GM12878 (cell line): ENCODE data around the gene ASTN1. TPM values are rescaled to one million over a fixed set of nuclear protein-coding genes. Genes with fewer than 3 reads are reported as not detected.

Experiments used
- ATAC-seq: fragments of 200-7000 bp; cut with Tn5 transposase; 3 replicates; pipeline ENCODE4 v1.9.1; 2020; ENCODE audit warnings: mild to moderate bottlenecking, moderate library complexity
- BruUV-seq: library from RNA; stranded (reverse); fragments of 400-500 nt; replicated peaks from 2 replicates; lab custom pipeline; 2021; lab: Mats Ljungman, UMichigan
- CTCF ChIA-PET: fragments of 300-600 bp; sonication (Branson Sonifier 250); formaldehyde crosslinking; extraction: SDS; loops from one replicate; lab custom pipeline; 2021; ENCODE audit warnings: inconsistent platforms; lab: Yijun Ruan, JAX
- POLR2A ChIA-PET: fragments of 350-600 bp; formaldehyde crosslinking; extraction: SDS; loops from one replicate; lab custom pipeline; 2021; ENCODE audit warnings: inconsistent platforms; lab: Charles Lee
- RAD21 ChIA-PET: fragments of 300-600 bp; sonication (Branson Sonifier 250); formaldehyde crosslinking; loops from one replicate; lab custom pipeline; 2023; ENCODE audit warnings: antibody characterized with exemption; ENCODE audit not compliant: unreplicated experiment; lab: Charles Lee
- SMC1A ChIA-PET: fragments of 300-600 bp; sonication (Branson Sonifier 250); formaldehyde crosslinking; loops from one replicate; lab custom pipeline; 2023; ENCODE audit not compliant: unreplicated experiment, uncharacterized antibody; lab: Charles Lee
- DNase-seq: peaks from one replicate; pipeline ENCODE4 v3.0.0-alpha.2; 2011; ENCODE audit warnings: low read depth, low spot score
- FAIRE-seq: peaks from 3 replicates; lab custom pipeline; 2011; peaks lifted over from hg19 to GRCh38; lab: Jason Lieb, UNC
- H2AFZ ChIP-seq: 2 replicates; pipeline ENCODE4 v1.6.0; 2011; ENCODE audit warnings: low read depth, low read length, control low read depth; ENCODE audit not compliant: control insufficient read depth
- H3K27ac ChIP-seq: 2 replicates; pipeline ENCODE4 v1.5.1; 2011; ENCODE audit warnings: control low read depth; ENCODE audit not compliant: control insufficient read depth, insufficient read depth
- H3K27me3 ChIP-seq, 2 experiments: replicated peaks in 1 of 2; 2 replicates each; pipeline versions ENCODE4 v1.6.0 to v1.6.1; 2011; ENCODE audit warnings: low read length in 1 of 2; ENCODE audit not compliant: control insufficient read depth in 2 of 2, insufficient read depth in 2 of 2
- H3K36me3 ChIP-seq, 2 experiments: 2 replicates each; pipeline ENCODE4 v1.5.1; 2011; ENCODE audit warnings: low read length in 1 of 2; ENCODE audit not compliant: control insufficient read depth in 2 of 2, insufficient read depth in 2 of 2
- H3K4me1 ChIP-seq: 2 replicates; pipeline ENCODE4 v1.6.1; 2011; ENCODE audit warnings: mild to moderate bottlenecking, low read length, moderate library complexity, mixed read lengths; ENCODE audit not compliant: control insufficient read depth, insufficient read depth
- H3K4me2 ChIP-seq: 2 replicates; pipeline ENCODE4 v1.6.0; 2011; ENCODE audit warnings: control low read depth; ENCODE audit not compliant: control insufficient read depth, insufficient read depth
- H3K4me3 ChIP-seq: fragments of 200-600 bp; sonication (generic); 2 replicates; pipeline ENCODE4 v1.5.1; 2016
- H3K79me2 ChIP-seq: 2 replicates; pipeline ENCODE4 v1.6.0; 2011; ENCODE audit warnings: low read length; ENCODE audit not compliant: control insufficient read depth, insufficient read depth
- H3K9ac ChIP-seq: 2 replicates; pipeline ENCODE4 v1.8.0; 2011; ENCODE audit warnings: low read length, control low read depth, mixed read lengths; ENCODE audit not compliant: control insufficient read depth, insufficient read depth
- H3K9me3 ChIP-seq: replicated peaks from 3 replicates; pipeline ENCODE4 v1.5.1; 2011; ENCODE audit warnings: mild to moderate bottlenecking, low read length; ENCODE audit not compliant: control insufficient read depth, insufficient read depth
- H4K20me1 ChIP-seq: 2 replicates; pipeline ENCODE4 v1.6.0; 2011; ENCODE audit not compliant: control insufficient read depth, insufficient read depth
- ATF7 ChIP-seq: fragments of 450-650 bp; IDR thresholded peaks from 2 replicates; pipeline ENCODE4 v1.6.1; 2016; ENCODE audit warnings: low read depth, mild to moderate bottlenecking
- BACH1 ChIP-seq: fragments of 450-650 bp; IDR thresholded peaks from 2 replicates; pipeline ENCODE4 v1.6.1; 2017; ENCODE audit warnings: mild to moderate bottlenecking, borderline replicate concordance
- CBX5 ChIP-seq: sonication (generic); IDR thresholded peaks from 2 replicates; pipeline ENCODE4 v1.6.1; 2016; ENCODE audit warnings: low read depth, moderate library complexity, mild to moderate bottlenecking, inconsistent platforms
- CEBPB ChIP-seq, 2 experiments: fragments of 150-350 bp in 1 of 2; IDR thresholded peaks; 2 replicates each; pipeline ENCODE4 v1.6.1; 2012 to 2014; ENCODE audit warnings: low read depth in 2 of 2, low read length in 2 of 2, borderline replicate concordance in 1 of 2, inconsistent platforms in 1 of 2
- CHD2 ChIP-seq: IDR thresholded peaks from 2 replicates; pipeline ENCODE4 v1.6.1; 2011; ENCODE audit warnings: low read depth, low read length, improper control_type of control experiment, borderline replicate concordance
- CREM ChIP-seq: IDR thresholded peaks from 2 replicates; pipeline ENCODE4 v1.6.1; 2014; ENCODE audit warnings: antibody characterized with exemption, low read depth
- MTA2 ChIP-seq: fragments of 450-650 bp; IDR thresholded peaks from 2 replicates; pipeline ENCODE4 v1.6.1; 2016; ENCODE audit warnings: low read depth, mild to moderate bottlenecking, moderate library complexity
- NR2F1 ChIP-seq: fragments of 450-650 bp; conservative IDR thresholded peaks from 2 replicates; pipeline ENCODE4 v1.6.1; 2017; ENCODE audit warnings: mild to moderate bottlenecking
- ZNF622 ChIP-seq: fragments of 450-650 bp; IDR thresholded peaks from 2 replicates; pipeline ENCODE4 v1.6.1; 2017; ENCODE audit warnings: mild to moderate bottlenecking, inconsistent platforms
- WGBS: methylation state at CpG from one replicate; pipeline ENCODE4 v1.1.6; 2016; ENCODE audit warnings: low lambda C conversion rate; ENCODE audit not compliant: insufficient replicate concordance, insufficient coverage; ENCODE audit errors: missing lambda C conversion rate; 5-methylcytosine and 5-hydroxymethylcytosine counted together
- in situ Hi-C: fragments of 300-500 bp; cut with MboI; formaldehyde crosslinking; loops from 9 replicates; pipeline ENCODE4 v1.14.3; 2018; ENCODE audit warnings: mixed read lengths
- intact Hi-C: fragments of 100-400 bp; cut with micrococcal nuclease; formaldehyde crosslinking; loops from one replicate; pipeline ENCODE4 v1.14.2; 2022; ENCODE audit not compliant: unreplicated experiment
- polyA plus RNA-seq, 11 experiments: library from polyadenylated mRNA; depleted of rRNA in 4 of 11; unstranded in 6 of 11; stranded (reverse) in 5 of 11; fragments of >200 nt; fragmentation: Nextera tagmentation in 4 of 11; fragmentation: Illumina TruSeq in 1 of 11; extraction: Ambion mirVana in 4 of 11; extraction: Trizol in 1 of 11; gene quantifications; 1 replicate in 1 of 11; 2 replicates in 10 of 11; pipeline versions ENCODE4 v1.2.1 to v1.2.3, GENCODE V29; 2011 to 2016; ENCODE audit warnings: inconsistent platforms in 2 of 11, missing spikeins in 2 of 11, low read depth in 1 of 11
- total RNA-seq, 4 experiments: library from RNA; depleted of rRNA in 3 of 4; stranded (reverse); fragments of >200 nt in 3 of 4; fragmentation: Illumina TruSeq in 1 of 4; extraction: Trizol in 1 of 4; gene quantifications; 2 replicates each; pipeline versions ENCODE4 v1.2.1 to v1.2.3, GENCODE V29; 2013 to 2021
- TF ChIP-seq, protein P1 (sequence below): fragments of 450-650 bp; IDR thresholded peaks from 2 replicates; pipeline ENCODE4 v1.6.1; 2017; ENCODE audit warnings: mild to moderate bottlenecking, moderate library complexity
- TF ChIP-seq, protein P2 (sequence below): fragments of 450-650 bp; IDR thresholded peaks from 2 replicates; pipeline ENCODE4 v1.6.1; 2016; ENCODE audit warnings: mild to moderate bottlenecking

ASTN1 gene
- total and polyA plus RNA-seq, 10 of the 15 experiments (the other 5 are each of a cell fraction or from before 2014, with no cell fraction given), result 0.04 TPM; not detected in 9

DNA sequence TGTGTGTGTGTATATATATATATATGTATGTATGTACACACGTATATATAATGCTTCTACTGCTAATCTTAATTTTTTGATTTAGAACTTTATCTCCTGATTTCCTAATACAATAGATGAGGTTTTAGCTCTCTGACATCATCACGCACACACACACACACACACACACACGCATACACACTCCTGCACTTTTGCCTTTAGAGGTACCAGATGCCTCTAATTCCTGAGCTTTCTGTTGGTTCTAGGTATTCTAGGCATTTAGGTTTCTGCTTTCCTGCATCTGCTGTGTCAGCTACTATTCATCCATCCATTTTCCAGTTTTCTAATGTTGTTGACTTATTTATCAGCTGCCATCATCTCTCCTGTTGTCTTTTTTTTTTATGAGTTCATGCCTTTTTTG lies 348.3 kb downstream of the ASTN1 start:
- CTCF ChIA-PET, result no interaction called here
- DNase-seq, result no peak
- RAD21 ChIA-PET, result no interaction called here
- H3K4me1 ChIP-seq, result no peaks in the 10 kb centered on the region
- H3K4me3 ChIP-seq, result no peak overlapping the region
- H3K27ac ChIP-seq, result no peak overlapping the region
- H4K20me1 ChIP-seq, result no peaks in the 10 kb centered on the region
- H3K27me3 ChIP-seq, result no peaks in the 10 kb centered on the region
- no peaks in the 10 kb centered on the region for H3K9me3 ChIP-seq
- 39% methylated on average over 3 of the region's 3 CpGs for WGBS
- in situ Hi-C loops, result no loop called here
- no peak for TF ChIP-seq NR2F1
- no peaks in the 10 kb centered on the region for H3K36me3 ChIP-seq
- FAIRE-seq, result no peak
- SMC1A ChIA-PET, result no interaction called here
- no peak overlapping the region for H2AFZ ChIP-seq
- POLR2A ChIA-PET, result no interaction called here
- intact Hi-C loops, result no loop called here
- no peak overlapping the region for H3K4me2 ChIP-seq
- BruUV-seq, result no TSS peak
- no peaks in the 10 kb centered on the region for H3K79me2 ChIP-seq
- H3K9ac ChIP-seq, result no peak overlapping the region
- ATAC-seq, result no peak

GRCh38 chr1:176815621-176816020 lies 348.9 kb downstream of the ASTN1 start:
- no TSS peak for BruUV-seq
- no peak overlapping the region for H3K27ac ChIP-seq
- no peaks in the 10 kb centered on the region for H3K79me2 ChIP-seq
- no peak overlapping the region for H3K9ac ChIP-seq
- FAIRE-seq (no peak), DNase-seq (no peak), ATAC-seq (no peak)
- CTCF ChIA-PET, result no interaction called here
- no peaks in the 10 kb centered on the region for H3K36me3 ChIP-seq
- H3K4me2 ChIP-seq, result no peak overlapping the region
- POLR2A ChIA-PET, result no interaction called here
- in situ Hi-C loops (no loop called here), intact Hi-C loops (no loop called here)
- RAD21 ChIA-PET, result no interaction called here
- no peak overlapping the region for H3K4me3 ChIP-seq
- no peaks in the 10 kb centered on the region for H3K27me3 ChIP-seq
- H3K4me1 ChIP-seq, result no peaks in the 10 kb centered on the region
- no peaks in the 10 kb centered on the region for H3K9me3 ChIP-seq
- H4K20me1 ChIP-seq, result no peaks in the 10 kb centered on the region
- WGBS, result 0% methylated on average over 6 of the region's 6 CpGs
- SMC1A ChIA-PET, result no interaction called here
- no peak overlapping the region for H2AFZ ChIP-seq
- TF ChIP-seq CBX5 (no peak), CREM (no peak), ZNF622 (no peak), CHD2 (no peak), BACH1 (no peak), MTA2 (no peak), ATF7 (no peak), CEBPB (IDR thresholded peaks at IDR 0.05; ENCODE audit: borderline replicate concordance in 1 of 2, low read depth in 2 of 2, low read length in 2 of 2) (no peak)
- TF ChIP-seq, protein P1, sequence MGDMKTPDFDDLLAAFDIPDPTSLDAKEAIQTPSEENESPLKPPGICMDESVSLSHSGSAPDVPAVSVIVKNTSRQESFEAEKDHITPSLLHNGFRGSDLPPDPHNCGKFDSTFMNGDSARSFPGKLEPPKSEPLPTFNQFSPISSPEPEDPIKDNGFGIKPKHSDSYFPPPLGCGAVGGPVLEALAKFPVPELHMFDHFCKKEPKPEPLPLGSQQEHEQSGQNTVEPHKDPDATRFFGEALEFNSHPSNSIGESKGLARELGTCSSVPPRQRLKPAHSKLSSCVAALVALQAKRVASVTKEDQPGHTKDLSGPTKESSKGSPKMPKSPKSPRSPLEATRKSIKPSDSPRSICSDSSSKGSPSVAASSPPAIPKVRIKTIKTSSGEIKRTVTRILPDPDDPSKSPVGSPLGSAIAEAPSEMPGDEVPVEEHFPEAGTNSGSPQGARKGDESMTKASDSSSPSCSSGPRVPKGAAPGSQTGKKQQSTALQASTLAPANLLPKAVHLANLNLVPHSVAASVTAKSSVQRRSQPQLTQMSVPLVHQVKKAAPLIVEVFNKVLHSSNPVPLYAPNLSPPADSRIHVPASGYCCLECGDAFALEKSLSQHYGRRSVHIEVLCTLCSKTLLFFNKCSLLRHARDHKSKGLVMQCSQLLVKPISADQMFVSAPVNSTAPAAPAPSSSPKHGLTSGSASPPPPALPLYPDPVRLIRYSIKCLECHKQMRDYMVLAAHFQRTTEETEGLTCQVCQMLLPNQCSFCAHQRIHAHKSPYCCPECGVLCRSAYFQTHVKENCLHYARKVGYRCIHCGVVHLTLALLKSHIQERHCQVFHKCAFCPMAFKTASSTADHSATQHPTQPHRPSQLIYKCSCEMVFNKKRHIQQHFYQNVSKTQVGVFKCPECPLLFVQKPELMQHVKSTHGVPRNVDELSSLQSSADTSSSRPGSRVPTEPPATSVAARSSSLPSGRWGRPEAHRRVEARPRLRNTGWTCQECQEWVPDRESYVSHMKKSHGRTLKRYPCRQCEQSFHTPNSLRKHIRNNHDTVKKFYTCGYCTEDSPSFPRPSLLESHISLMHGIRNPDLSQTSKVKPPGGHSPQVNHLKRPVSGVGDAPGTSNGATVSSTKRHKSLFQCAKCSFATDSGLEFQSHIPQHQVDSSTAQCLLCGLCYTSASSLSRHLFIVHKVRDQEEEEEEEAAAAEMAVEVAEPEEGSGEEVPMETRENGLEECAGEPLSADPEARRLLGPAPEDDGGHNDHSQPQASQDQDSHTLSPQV, result no peak
- TF ChIP-seq, protein P2, sequence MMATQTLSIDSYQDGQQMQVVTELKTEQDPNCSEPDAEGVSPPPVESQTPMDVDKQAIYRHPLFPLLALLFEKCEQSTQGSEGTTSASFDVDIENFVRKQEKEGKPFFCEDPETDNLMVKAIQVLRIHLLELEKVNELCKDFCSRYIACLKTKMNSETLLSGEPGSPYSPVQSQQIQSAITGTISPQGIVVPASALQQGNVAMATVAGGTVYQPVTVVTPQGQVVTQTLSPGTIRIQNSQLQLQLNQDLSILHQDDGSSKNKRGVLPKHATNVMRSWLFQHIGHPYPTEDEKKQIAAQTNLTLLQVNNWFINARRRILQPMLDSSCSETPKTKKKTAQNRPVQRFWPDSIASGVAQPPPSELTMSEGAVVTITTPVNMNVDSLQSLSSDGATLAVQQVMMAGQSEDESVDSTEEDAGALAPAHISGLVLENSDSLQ, result no peak
